Right ventricle myocardium inferior (tissue), 1 donor: ENCODE measurements around the gene GPX8. TPM values are rescaled to one million over a fixed set of nuclear protein-coding genes. Genes with fewer than 3 reads are reported as not detected.

Experiments used
- ATAC-seq: fragments of 200-7000 bp; cut with Tn5 transposase; one replicate; pipeline ENCODE4 v1.9.1; 2020; ENCODE audit warnings: mild to moderate bottlenecking, moderate library complexity
- DNase-seq: peaks from one replicate; pipeline ENCODE4 v3.0.0; 2021; ENCODE audit errors: missing footprints
- intact Hi-C: fragments of 100-400 bp; cut with DNase I; formaldehyde crosslinking; loops from one replicate; pipeline ENCODE4 v1.11.0; 2022
- long read RNA-seq: library from polyadenylated mRNA; unstranded; transcript quantifications from one replicate; pipeline ENCODE4 v2.0.0, GENCODE V29; 2021
- total RNA-seq: library from RNA; stranded (reverse); fragmentation: NEBNext Ultra II Directional; extraction: Animal tissue kit (Norgen Biotek cat#: 25700); gene quantifications from one replicate; pipeline ENCODE4 v1.2.1, GENCODE V29; 2021
- donor health status: DM: no; HTN: yes; CAD: no; lungs with severe emphysema.

Gene GPX8, protein sequence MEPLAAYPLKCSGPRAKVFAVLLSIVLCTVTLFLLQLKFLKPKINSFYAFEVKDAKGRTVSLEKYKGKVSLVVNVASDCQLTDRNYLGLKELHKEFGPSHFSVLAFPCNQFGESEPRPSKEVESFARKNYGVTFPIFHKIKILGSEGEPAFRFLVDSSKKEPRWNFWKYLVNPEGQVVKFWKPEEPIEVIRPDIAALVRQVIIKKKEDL
- 7.4 TPM for total RNA-seq
- long read RNA-seq, partial matches to known transcripts, result 0 of 3 reads
- long read RNA-seq, other reads (novel, unspliced or antisense), result 0 of 3 reads

DNA sequence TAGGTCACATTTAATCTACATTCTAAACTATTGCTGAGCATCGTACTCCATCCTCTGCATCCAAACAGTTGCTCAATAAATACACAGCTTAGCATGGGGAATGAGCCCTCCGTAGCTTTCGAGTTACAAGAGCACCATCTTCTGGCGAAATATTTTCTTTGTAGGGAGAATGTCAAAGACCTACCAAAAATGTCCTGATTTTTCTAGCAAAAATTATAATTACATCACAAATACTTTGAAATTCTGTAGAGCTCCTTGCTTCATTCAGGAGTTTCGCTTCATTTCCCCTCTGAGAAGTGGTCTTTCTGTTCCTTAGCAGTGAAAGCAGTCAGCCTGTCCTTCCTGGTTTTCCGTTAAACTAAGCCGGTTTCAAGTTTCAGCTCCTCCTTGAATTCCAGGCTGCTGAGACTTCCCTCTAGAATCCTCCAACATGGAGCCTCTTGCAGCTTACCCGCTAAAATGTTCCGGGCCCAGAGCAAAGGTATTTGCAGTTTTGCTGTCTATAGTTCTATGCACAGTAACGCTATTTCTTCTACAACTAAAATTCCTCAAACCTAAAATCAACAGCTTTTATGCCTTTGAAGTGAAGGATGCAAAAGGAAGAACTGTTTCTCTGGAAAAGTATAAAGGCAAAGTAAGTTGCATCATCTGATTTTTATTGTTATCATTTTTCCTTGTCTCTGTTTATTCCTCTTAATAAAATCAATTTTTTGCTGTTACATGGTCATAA, at the start of gene GPX8:
GPX8 (plus strand) TSS at position 409 of the 730 bp plus-strand sequence; CDS start at position 431, 22 bp downstream.
- ATAC-seq, result peak; percentile 84
- DNase-seq, result no peak
- intact Hi-C loops, result no loop called here

DNA sequence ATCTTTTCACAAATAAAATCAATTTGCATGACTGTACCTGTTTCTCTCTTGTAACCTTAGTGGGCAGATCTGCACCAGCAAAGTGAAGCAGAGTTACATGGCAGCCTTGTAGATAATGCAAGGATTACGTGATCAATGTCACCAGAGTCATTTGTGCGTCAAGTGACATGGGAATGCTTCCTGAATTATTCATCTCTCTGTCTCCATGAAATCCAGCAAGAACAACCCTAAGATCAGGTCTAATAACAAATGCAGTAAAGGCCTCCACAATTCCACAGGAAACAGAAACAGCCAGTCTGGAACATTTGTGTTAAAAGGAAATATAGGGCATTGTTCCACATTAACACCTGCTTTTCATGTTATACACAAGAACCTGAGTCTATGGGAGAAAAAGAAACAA, 49.8 kb upstream of the GPX8 start:
- ATAC-seq (no peak), DNase-seq (no peak)
- intact Hi-C loops, result no loop called here

DNA sequence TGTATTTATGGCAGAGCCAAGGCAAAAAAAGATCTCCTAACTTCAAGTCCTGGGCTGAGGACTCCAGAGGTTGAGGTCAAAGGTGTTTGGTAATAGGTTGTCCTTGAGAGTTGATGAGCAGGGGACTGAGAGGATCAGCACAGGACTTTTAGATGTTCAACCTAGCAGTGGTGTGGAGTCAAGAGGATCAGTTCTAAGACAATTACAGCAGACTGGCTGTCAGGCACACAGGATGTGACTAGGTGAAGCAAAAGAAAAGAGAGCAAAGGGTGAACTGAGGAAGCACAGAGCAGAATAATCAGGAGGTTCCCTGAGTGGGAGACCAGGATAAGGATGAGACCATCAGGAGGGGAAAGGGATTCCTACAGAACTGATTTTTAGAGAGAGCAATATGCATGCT, 46.6 kb upstream of the GPX8 start:
- ATAC-seq, result no peak
- no peak for DNase-seq
- intact Hi-C loops, result no loop called here

DNA sequence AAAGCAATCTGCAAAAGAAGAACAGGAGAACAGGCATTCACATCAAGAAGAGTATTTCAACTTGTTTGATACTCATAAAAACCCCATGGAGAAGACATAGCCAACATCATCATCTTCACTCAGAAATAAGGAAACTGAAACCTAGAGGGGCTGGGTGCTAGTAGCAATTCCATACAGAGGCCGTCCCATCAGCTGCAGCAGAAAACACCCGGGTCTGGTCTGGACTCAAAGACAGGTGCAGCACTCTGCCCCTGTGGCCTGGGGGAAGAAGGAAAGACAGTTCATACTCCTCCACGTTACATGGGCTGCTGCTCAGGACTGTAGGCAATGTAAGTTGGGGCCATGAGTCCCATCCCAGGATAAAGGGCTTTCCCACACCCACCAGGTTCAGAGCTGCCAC, 45.9 kb upstream of the GPX8 start:
- DNase-seq (no peak), ATAC-seq (no peak)
- intact Hi-C loops, result no loop called here

DNA sequence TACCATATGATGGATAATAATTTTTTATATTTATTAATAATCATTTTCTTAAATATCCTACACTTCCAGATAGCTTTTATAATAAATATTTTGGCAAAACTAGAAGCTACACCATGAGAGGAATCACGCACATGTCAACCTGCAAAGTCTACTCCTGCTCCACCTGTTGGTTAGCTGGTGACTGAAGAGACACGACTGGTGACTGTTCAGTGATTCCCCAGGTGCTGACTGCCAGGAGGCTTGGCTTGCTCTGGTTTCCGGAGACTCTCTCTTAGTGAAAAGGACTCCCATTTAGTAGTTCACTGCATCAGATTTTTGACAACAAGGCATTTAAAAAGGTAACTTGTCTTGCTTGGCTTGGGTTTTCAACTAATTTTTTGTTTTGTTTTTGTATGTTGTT, 36.6 kb upstream of the GPX8 start:
- intact Hi-C loops, result no loop called here
- DNase-seq (no peak), ATAC-seq (no peak)

DNA sequence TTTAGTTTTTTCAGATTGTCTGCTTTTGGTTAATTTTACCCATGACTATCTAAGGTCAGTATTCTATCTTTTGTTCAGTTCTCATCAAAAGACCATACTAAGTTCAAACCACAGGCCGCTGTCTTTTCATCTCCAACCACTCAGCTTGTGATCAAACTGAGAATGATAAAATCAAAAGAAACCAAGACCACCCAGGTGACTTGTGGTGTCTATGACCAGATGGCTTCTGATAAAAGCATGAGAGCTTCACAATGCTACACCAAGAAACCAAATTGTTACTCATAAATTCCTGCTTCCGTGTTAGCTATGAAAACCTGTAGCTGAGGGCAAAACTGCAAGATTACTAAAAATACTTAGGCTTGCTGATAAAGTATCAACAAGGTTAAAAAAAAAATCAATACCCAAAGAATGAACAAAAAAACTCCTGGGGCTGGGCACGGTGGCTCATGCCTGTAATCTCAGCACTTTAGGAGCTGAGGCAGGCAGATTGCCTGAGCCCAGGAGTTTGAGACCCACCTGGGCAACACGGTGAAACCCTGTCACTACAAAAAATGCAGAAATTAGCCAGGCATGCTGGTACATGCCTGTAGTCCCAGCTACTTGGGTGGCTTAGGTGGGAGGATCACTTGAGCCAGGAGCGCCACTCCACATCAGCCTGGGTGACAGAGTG, 25.8 kb upstream of the GPX8 start:
- DNase-seq (no peak), ATAC-seq (no peak)
- intact Hi-C loops, result no loop called here

DNA sequence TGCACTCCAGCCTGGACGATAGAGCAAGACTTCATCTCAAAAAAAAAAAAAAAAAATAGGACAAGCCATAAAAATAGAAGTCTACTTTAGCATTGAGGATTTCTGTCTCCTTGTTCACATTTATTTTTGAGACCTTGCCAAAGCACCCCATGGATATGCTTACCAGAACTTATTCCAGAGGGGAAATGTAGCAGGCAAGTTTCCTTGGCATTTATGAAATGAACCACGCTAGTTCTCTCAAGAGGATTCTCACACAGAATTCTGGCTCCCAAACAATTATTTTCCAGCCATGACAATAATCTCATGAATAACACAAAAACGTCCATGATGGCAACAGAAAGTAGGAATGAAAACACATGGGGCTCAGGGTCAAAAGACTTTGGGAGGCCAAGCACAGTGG, 23.4 kb upstream of the GPX8 start:
- ATAC-seq, result no peak
- no peak for DNase-seq
- intact Hi-C loops, result no loop called here

DNA sequence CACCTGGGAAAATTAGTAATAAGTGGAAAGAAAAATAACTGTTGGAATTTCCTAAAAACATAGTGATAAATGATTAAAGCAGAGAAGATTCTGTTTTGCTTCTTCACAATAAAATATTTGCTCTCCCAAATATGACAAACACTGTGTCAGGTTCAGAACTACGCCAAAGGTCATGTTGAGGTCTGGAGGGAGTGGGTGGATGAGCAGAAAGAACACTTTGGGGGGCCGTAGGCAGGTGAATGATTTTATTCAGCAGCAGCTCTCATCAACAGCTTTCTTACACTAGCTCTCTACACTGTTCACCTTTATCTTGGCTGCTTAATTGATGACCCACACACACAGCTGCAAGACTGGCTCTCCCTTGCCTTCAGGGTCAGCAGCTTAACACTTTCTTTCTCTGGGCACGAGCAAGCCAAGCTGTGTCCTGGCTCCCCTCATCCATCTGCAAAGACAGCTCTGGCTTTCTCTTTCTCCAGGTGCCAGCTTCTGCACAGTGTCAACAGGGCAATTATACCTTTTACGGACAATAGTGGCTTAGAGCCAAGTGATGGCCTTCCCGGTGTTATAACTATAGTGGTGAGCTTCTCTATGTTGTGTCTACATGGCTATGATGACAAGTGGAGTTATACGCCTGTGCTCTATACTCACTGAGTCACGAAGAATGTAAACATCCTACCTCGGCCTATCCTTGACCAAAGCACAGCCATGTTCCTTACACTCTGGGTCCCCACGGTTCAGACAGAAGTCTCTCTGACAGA, 18.9 kb upstream of the GPX8 start:
- DNase-seq, result no peak
- no peak for ATAC-seq
- intact Hi-C loops, result no loop called here

DNA sequence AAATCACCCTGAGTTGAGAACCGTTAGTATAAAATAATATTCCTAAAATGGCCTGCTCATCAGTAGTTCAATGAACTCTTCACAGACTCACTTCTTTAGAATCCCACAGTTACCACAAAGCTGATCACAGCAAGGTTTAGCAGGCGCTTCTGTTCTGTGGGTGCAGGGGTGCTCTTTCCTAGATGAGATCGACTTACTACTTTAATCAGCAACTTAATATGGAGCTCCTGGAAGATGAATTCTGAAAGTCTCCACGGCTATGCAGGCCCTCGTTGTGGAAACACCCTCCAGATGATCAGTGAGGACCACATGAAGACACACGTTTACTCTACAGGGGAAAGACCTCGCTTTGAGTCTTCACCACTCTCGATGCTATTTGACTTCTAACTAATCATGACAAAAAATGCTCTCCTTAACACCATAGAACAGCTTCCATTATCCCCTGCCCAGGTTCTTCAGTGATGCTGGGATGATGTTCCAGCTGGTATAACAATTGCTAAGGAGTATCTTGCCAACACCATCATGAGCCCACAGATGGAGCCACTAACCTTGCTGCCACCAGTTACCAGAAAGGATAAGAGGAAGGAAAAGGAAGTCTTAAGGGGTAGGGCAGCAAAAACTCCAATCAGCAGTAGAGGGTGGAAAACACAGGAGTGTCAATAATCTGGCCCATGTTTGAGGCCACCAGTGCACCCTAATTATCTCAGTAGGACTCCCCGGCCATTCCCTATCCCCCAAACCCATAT, 17.9 kb upstream of the GPX8 start:
- DNase-seq (no peak), ATAC-seq (no peak)
- intact Hi-C loops, result no loop called here

DNA sequence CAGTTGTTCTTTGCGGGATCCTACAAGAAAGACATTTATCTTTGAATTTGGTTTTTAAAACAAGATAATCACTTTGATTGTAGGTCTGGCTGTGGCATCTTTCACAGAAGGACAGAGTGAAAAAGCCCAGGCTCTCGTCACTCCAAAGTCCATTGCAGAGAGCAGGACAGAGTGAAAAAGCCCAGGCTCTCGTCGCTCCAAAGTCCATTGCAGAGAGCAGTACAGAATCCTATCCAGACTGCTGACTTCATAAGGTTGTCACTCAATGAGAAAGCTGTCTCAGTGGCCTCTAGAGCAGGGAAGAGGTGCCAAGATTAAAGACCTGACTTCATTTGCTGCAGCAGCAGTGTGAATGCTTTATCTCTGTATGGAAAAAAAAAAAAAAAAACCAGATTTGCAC, 16.3 kb upstream of the GPX8 start:
- DNase-seq (no peak), ATAC-seq (no peak)
- intact Hi-C loops, result no loop called here

DNA sequence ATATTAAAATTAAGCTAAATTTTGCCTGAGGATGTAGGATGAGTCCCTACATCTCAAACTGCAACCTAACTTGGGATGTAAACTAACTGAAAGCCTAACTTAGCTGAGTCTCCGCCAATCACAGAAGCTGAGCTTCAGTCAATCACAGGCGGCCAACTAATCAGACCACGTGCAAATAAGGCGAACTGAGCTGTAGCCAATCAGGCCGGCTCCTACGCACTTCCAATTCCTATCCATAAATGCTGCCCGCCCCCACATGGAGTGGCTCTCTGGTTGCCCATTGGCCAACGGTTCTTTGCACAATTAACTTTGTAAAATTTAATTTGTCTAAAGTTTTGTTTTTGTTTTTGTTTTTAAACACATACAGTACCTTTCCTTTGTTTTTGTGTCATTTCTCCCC, 13.9 kb upstream of the GPX8 start:
- ATAC-seq (no peak), DNase-seq (no peak)
- intact Hi-C loops, result loop anchor here (1.0 to 5.0 kb wide), 2 partner anchors 202 to 239 kb away; no protein-coding TSS in a partner anchor

DNA sequence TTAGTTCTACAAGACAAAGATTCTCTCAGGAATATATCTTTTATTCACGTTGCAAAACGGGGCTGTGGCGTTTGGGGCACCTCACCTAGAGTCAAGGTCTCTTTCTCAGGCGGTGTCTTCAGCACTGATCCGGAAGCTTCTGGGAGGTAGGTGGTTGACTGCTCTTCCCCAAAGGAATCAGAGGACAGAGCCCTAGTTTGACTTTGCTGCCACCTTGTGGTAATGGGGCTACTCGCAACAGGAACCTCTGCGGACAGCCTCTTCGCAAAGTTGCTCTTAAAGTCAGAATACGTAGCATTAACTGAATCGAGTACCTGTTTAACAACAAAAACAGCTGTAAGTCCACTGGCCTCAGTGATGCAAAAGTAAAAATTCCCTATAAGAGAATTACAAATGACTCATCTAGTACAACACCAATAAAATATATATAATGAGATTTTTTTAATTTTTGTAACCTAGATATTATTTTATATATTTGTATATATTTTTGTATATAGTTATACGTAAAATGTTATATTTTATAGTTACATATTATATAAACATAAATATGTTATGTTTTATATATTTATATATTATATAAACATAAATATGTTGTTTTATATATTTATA, 13.3 kb upstream of the GPX8 start:
- no peak for DNase-seq
- ATAC-seq, result peak; percentile 74
- intact Hi-C loops, result loop anchor here (1.0 to 5.0 kb wide), 2 partner anchors 202 to 239 kb away; no protein-coding TSS in a partner anchor

DNA sequence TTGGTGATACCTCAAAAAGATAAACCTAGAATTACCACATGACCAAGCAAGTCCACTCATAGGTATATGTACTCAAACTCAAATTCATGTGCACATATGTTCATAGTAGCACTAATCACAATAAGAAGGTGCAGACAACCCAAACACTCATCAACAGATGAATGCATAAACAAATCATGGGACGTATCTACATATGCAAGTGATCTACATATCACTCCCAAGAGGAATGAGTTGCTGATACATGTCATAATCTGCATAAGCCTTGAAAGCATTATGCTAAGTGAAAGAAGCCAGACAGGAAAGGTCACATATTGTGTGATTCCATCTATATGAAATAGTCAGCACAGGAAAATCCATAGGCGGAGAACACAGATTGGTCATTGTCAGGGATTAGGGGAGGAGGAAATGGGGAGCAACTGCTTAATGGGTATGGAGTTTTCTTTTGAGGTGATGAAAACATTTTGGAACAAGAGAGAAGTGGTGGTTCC, 10.6 kb upstream of the GPX8 start:
- DNase-seq, result no peak
- no peak for ATAC-seq
- intact Hi-C loops, result loop anchor here (5.0 kb wide), 1 partner anchor 242 kb away; no protein-coding TSS in a partner anchor

DNA sequence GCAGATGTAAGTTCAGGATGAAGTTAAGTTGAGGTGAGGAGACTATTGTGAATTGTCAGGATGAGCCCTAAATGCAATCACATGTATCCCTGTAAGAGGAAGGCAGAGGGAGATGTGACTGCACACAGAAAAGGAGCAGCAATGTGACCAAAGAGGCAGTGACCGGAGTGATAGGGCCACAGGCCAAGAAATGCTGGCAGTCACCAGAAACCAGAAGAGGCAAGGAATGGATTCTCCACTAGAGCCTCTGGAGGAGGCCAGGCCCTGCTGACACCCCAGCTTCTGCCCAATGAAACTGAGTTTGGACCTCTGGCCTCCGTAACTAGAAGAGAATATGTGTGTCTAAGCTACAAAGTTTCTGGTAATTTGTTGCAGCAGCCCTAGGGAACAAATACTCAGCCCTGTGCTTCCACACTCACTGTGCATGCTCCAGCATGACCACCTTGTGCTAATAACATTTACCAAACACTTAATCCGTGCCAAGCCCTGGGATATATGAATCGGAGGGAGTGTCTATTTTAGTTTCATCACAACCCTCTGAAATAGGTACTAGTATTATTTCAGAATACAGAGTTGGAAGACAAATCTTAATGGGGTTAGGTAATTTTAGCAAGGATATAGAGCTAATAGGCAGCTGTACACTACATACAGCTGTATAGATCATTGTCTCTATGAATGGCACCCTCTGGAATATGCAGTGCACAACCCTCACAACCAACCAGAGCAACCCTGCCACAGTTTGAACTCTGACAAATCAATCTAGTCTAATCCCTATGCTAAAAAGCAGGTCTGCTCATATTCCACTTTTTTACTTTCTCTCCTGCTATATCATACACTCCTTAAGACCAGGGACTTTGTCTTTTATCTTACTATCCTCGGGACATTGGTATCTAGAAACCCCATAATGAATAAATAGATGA, 7.8 kb upstream of the GPX8 start:
- no peak for DNase-seq
- no peak for ATAC-seq
- intact Hi-C loops, result no loop called here

DNA sequence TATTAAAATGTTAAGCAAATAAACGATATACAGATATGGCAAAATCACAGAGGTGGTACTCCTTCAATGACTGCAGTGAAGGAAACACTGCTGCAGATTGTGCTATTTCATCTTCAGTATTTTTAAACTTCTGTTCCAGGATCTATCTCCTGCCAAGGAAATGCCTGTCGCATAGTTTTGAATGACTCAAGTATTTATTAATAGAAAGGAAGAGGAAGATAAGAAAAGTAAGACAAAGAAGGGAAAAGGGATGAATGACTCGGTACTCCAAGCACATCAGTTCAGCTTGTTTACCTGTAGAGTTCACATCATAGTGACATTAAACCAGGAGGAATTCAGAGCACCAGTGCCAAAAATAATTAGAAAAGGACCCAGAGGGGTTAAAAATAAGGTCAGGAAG, 5.1 kb upstream of the GPX8 start:
- intact Hi-C loops, result no loop called here
- no peak for ATAC-seq
- DNase-seq, result no peak

DNA sequence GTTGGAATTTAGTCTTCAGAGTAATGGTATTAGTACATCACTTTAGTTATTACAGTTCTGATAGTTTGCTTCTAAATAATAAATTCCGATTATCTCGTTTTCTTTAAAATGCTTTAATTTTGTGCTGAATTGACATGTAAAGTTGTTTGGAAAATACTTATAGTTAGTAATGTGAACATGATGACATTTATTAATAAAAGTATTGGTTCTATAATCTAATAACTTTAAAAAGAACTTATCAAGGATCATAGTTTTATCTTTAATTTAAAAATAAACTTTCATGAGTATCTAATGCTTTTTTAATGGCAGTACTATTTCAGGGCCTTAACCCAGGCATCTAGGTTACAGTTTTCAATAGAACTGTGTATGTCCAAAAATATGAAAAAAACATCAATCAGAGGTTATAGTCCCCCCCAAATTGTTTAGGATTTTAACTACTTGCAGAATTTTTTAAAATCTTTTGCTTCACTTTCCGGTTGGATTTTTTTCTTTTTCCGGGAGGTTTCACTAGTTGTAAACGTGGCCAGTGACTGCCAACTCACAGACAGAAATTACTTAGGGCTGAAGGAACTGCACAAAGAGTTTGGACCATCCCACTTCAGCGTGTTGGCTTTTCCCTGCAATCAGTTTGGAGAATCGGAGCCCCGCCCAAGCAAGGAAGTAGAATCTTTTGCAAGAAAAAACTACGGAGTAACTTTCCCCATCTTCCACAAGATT, 680 bp downstream of the GPX8 start:
- ATAC-seq (peak; percentile 86), DNase-seq (no peak)
- intact Hi-C loops, result no loop called here
